Smooth muscle cell (in vitro differentiated cells): ENCODE results near the gene PTPRF. TPM values are rescaled to one million over a fixed set of nuclear protein-coding genes. Genes with fewer than 3 reads are reported as not detected.

Experiments
- DNase-seq: peaks from one replicate; lab custom pipeline; 2025; ENCODE audit not compliant: unreplicated experiment; lab: John Stamatoyannopoulos, UW
- H2AFZ ChIP-seq: fragments of 200-600 bp; sonication (generic); 2 replicates; pipeline ENCODE4 v1.6.0; 2016; ENCODE audit warnings: antibody characterized with exemption, low read depth, mild to moderate bottlenecking
- H3F3A ChIP-seq: fragments of 200-600 bp; sonication (generic); 2 replicates; pipeline ENCODE4 v1.6.0; 2017; ENCODE audit warnings: antibody characterized with exemption, low read depth
- H3K27ac ChIP-seq: fragments of 200-600 bp; sonication (generic); 2 replicates; pipeline ENCODE4 v1.5.1; 2016; ENCODE audit warnings: low read depth, mild to moderate bottlenecking
- H3K27me3 ChIP-seq: fragments of 200-600 bp; sonication (generic); 2 replicates; pipeline ENCODE4 v1.6.1; 2016; ENCODE audit warnings: low read depth, mild to moderate bottlenecking
- H3K36me3 ChIP-seq: fragments of 200-600 bp; sonication (generic); 2 replicates; pipeline ENCODE4 v1.5.1; 2016; ENCODE audit warnings: low read depth
- H3K4me1 ChIP-seq: fragments of 200-600 bp; sonication (generic); 2 replicates; pipeline ENCODE4 v1.5.1; 2016; ENCODE audit warnings: low read depth
- H3K4me2 ChIP-seq: fragments of 200-600 bp; sonication (generic); 2 replicates; pipeline ENCODE4 v1.6.0; 2016; ENCODE audit warnings: mild to moderate bottlenecking
- H3K4me3 ChIP-seq: fragments of 200-600 bp; sonication (generic); 2 replicates; pipeline ENCODE4 v1.5.1; 2016; ENCODE audit warnings: mild to moderate bottlenecking
- H3K79me2 ChIP-seq: fragments of 200-600 bp; sonication (generic); 2 replicates; pipeline ENCODE4 v1.6.0; 2016; ENCODE audit warnings: low read depth, mild to moderate bottlenecking
- H3K9ac ChIP-seq: fragments of 200-600 bp; sonication (generic); 2 replicates; pipeline ENCODE4 v1.6.0; 2016; ENCODE audit warnings: low read depth
- H3K9me3 ChIP-seq: fragments of 200-600 bp; sonication (generic); replicated peaks from 2 replicates; pipeline ENCODE4 v1.5.1; 2016; ENCODE audit warnings: low read depth
- H4K20me1 ChIP-seq: fragments of 200-600 bp; sonication (generic); 2 replicates; pipeline ENCODE4 v1.6.0; 2016; ENCODE audit warnings: low read depth
- CTCF ChIP-seq: fragments of 200-600 bp; sonication (generic); IDR thresholded peaks from 2 replicates; pipeline ENCODE4 v1.5.1; 2017; ENCODE audit warnings: borderline replicate concordance, mild to moderate bottlenecking, antibody characterized with exemption; ENCODE audit not compliant: insufficient read depth, poor library complexity, severe bottlenecking
- WGBS: methylation state at CpG from one replicate; pipeline ENCODE4 v1.1.7; 2016; ENCODE audit warnings: low lambda C conversion rate; 5-methylcytosine and 5-hydroxymethylcytosine counted together
- polyA plus RNA-seq: library from polyadenylated mRNA; unstranded; fragments of >200 nt; fragmentation: Nextera tagmentation; extraction: Ambion mirVana; gene quantifications from 2 replicates; pipeline ENCODE4 v1.2.1, GENCODE V29; 2016
- total RNA-seq: library from RNA; depleted of rRNA; stranded (reverse); fragments of >200 nt; gene quantifications from 2 replicates; pipeline ENCODE4 v1.2.3, GENCODE V29; 2014

The PTPRF gene
- total and polyA plus RNA-seq, 2 experiments from 2014 or later: 39.9 to 71.0 TPM

- no peak for TF ChIP-seq CTCF
- peaks cover 19% of the 10 kb centered on the region for H3K4me1 ChIP-seq
- no peak overlapping the region for H3K27ac ChIP-seq
- H3K36me3 ChIP-seq: peaks cover 17% of the 10 kb centered on the region
- H4K20me1 ChIP-seq: peaks cover 48% of the 10 kb centered on the region
- no peak overlapping the region for H3K4me3 ChIP-seq
- no peaks in the 10 kb centered on the region for H3F3A ChIP-seq
- H2AFZ ChIP-seq: no peak overlapping the region
- no peaks in the 10 kb centered on the region for H3K27me3 ChIP-seq
- DNase-seq: no peak
- no peak overlapping the region for H3K4me2 ChIP-seq
- H3K79me2 ChIP-seq: peaks cover 38% of the 10 kb centered on the region
- no peak overlapping the region for H3K9ac ChIP-seq
- WGBS: 100% methylated on average over 1 of the region's 1 CpG
- H3K9me3 ChIP-seq: no peaks in the 10 kb centered on the region
Measured at GRCh38 chr1:43655953-43656352, 125.3 kb downstream of the PTPRF start.

- no peak overlapping the region for H3K27ac ChIP-seq
- H3K9me3 ChIP-seq: no peaks in the 10 kb centered on the region
- H3K9ac ChIP-seq: no peak overlapping the region
- WGBS: 92% methylated on average over 14 of the region's 14 CpGs
- H3K4me3 ChIP-seq: no peak overlapping the region
- DNase-seq: no peak
- no peak for TF ChIP-seq CTCF
- no peak overlapping the region for H3K4me2 ChIP-seq
- peaks cover 3% of the 10 kb centered on the region for H3K79me2 ChIP-seq
- peaks cover 28% of the 10 kb centered on the region for H4K20me1 ChIP-seq
- H2AFZ ChIP-seq: no peak overlapping the region
- peaks cover 27% of the 10 kb centered on the region for H3K36me3 ChIP-seq
- no peaks in the 10 kb centered on the region for H3K27me3 ChIP-seq
- H3K4me1 ChIP-seq: no peaks in the 10 kb centered on the region
- no peaks in the 10 kb centered on the region for H3F3A ChIP-seq
Measured at GRCh38 chr1:43659212-43660166, 128.8 kb downstream of the PTPRF start.

GRCh38 chr1:43660355-43660754 lies 129.7 kb downstream of the PTPRF start:
- WGBS: 84% methylated on average over 4 of the region's 4 CpGs
- Histone ChIP-seq H3K4me1 (no peaks in the 10 kb centered on the region), H4K20me1 (peaks cover 29% of the 10 kb centered on the region), H3F3A (no peaks in the 10 kb centered on the region), H3K9ac (no peak overlapping the region), H3K27me3 (no peaks in the 10 kb centered on the region), H3K4me3 (no peak overlapping the region), H3K36me3 (peaks cover 33% of the 10 kb centered on the region), H3K4me2 (no peak overlapping the region), H2AFZ (no peak overlapping the region), H3K9me3 (no peaks in the 10 kb centered on the region), H3K79me2 (peaks cover 3% of the 10 kb centered on the region), H3K27ac (no peak overlapping the region)
- TF ChIP-seq CTCF: no peak
- no peak for DNase-seq

- Histone ChIP-seq H4K20me1 (peaks cover 34% of the 10 kb centered on the region), H3K9me3 (no peaks in the 10 kb centered on the region), H3F3A (no peaks in the 10 kb centered on the region), H3K4me1 (no peaks in the 10 kb centered on the region), H3K27me3 (no peaks in the 10 kb centered on the region), H3K79me2 (peaks cover 3% of the 10 kb centered on the region), H3K27ac (no peak overlapping the region), H3K4me3 (no peak overlapping the region), H3K36me3 (peaks cover 41% of the 10 kb centered on the region), H3K4me2 (no peak overlapping the region), H3K9ac (no peak overlapping the region), H2AFZ (no peak overlapping the region)
- DNase-seq: no peak
- no peak for TF ChIP-seq CTCF
- WGBS: 96% methylated on average over 4 of the region's 4 CpGs
Measured at GRCh38 chr1:43664369-43664768, 133.7 kb downstream of the PTPRF start.
